Lower lobe of right lung (tissue), 2 donors: Measurements from ENCODE around the gene PDLIM1. TPM values are rescaled to one million over a fixed set of nuclear protein-coding genes. Genes with fewer than 3 reads are reported as not detected.
"Not testable (repeated sequence)": the region's sequence is repeated elsewhere in the genome, so short reads cannot be mapped to it uniquely, and the experiment has no call there.

Experiments used
- ATAC-seq, 2 donors: fragments of 200-7000 bp; cut with Tn5 transposase; one replicate each; pipeline ENCODE4 v1.9.1; 2020 to 2022; ENCODE audit warnings: mild to moderate bottlenecking in 2 of 2, moderate library complexity in 2 of 2
- DNase-seq: peaks from one replicate; pipeline ENCODE4 v3.0.0-alpha.2; 2020
- H3K27ac ChIP-seq: fragments of 200-600 bp; one replicate; pipeline ENCODE4 v1.8.0; 2022
- H3K27me3 ChIP-seq: fragments of 200-600 bp; one replicate; pipeline ENCODE4 v1.8.0; 2022; ENCODE audit warnings: low read depth
- H3K36me3 ChIP-seq: fragments of 200-600 bp; one replicate; pipeline ENCODE4 v1.8.0; 2022; ENCODE audit warnings: mild to moderate bottlenecking
- H3K4me1 ChIP-seq: fragments of 200-600 bp; one replicate; pipeline ENCODE4 v1.8.0; 2022
- H3K4me3 ChIP-seq: fragments of 200-600 bp; one replicate; pipeline ENCODE4 v1.8.0; 2022; ENCODE audit warnings: mild to moderate bottlenecking
- H3K9me3 ChIP-seq: fragments of 200-600 bp; one replicate; pipeline ENCODE4 v1.8.0; 2022
- CTCF ChIP-seq: fragments of 200-600 bp; IDR thresholded peaks from one replicate; pipeline ENCODE4 v1.8.0; 2022; ENCODE audit warnings: antibody characterized with exemption, mild to moderate bottlenecking
- intact Hi-C: fragments of 100-400 bp; cut with DNase I; formaldehyde crosslinking; loops from one replicate; pipeline ENCODE4 v1.11.0; 2022
- total RNA-seq: library from RNA; stranded (reverse); fragmentation: NEBNext Ultra II Directional; extraction: Animal tissue kit (Norgen Biotek cat#: 25700); gene quantifications from one replicate; pipeline ENCODE4 v1.2.1, GENCODE V29; 2021
- donor health status: DM: no; HTN: yes; CAD: no; lungs with severe emphysema.

Gene PDLIM1
- total RNA-seq, 1 donor from 2014 or later = 178 TPM

GRCh38 chr10:95233377-95234034, 57.3 kb downstream of the PDLIM1 start:
- H3K4me3 ChIP-seq = no peak overlapping the region
- H3K27ac ChIP-seq = no peak overlapping the region
- no peaks in the 10 kb centered on the region for H3K9me3 ChIP-seq
- ATAC-seq (no peak), DNase-seq (no peak)
- H3K36me3 ChIP-seq = peaks cover 63% of the 10 kb centered on the region
- no peak for TF ChIP-seq CTCF
- H3K4me1 ChIP-seq = peaks cover 16% of the 10 kb centered on the region
- H3K27me3 ChIP-seq = no peaks in the 10 kb centered on the region
- intact Hi-C loops = no loop called here

- H3K27ac ChIP-seq = peak overlapping the region; percentile 21
- H3K36me3 ChIP-seq = peaks cover 38% of the 10 kb centered on the region
- H3K9me3 ChIP-seq, intact Hi-C loops, H3K27me3 ChIP-seq: not testable (repeated sequence)
- H3K4me3 ChIP-seq = peak overlapping the region; percentile 55
- peaks cover 16% of the 10 kb centered on the region for H3K4me1 ChIP-seq
- ATAC-seq = peak; percentile 64 to 79
- DNase-seq = peak; percentile 67
Measured at GRCh38 chr10:95230677-95231586, 59.9 kb downstream of the PDLIM1 start.

GRCh38 chr10:95229724-95230627, 60.8 kb downstream of the PDLIM1 start:
- ATAC-seq (peak; percentile 45 to 71), DNase-seq (no peak)
- intact Hi-C loops = no loop called here
- Histone ChIP-seq H3K4me1 (peaks cover 16% of the 10 kb centered on the region), H3K27me3 (no peaks in the 10 kb centered on the region), H3K27ac (peak overlapping the region; percentile 21), H3K9me3 (no peaks in the 10 kb centered on the region), H3K36me3 (peaks cover 28% of the 10 kb centered on the region), H3K4me3 (peak overlapping the region; percentile 55)
- TF ChIP-seq CTCF = no peak

GRCh38 chr10:95228934-95229723, 61.7 kb downstream of the PDLIM1 start:
- H3K9me3 ChIP-seq, H3K27ac ChIP-seq, ATAC-seq, H3K27me3 ChIP-seq, DNase-seq, intact Hi-C loops, H3K4me3 ChIP-seq: not testable (repeated sequence)
- Histone ChIP-seq H3K36me3 (peaks cover 20% of the 10 kb centered on the region), H3K4me1 (peaks cover 16% of the 10 kb centered on the region)

- intact Hi-C loops = no loop called here
- ATAC-seq (no peak), DNase-seq (no peak)
- no peak for TF ChIP-seq CTCF
- Histone ChIP-seq H3K27ac (no peak overlapping the region), H3K27me3 (no peaks in the 10 kb centered on the region), H3K4me3 (no peak overlapping the region), H3K9me3 (no peaks in the 10 kb centered on the region), H3K4me1 (peaks cover 7% of the 10 kb centered on the region), H3K36me3 (no peaks in the 10 kb centered on the region)
Measured at GRCh38 chr10:95225136-95225535, 65.7 kb downstream of the PDLIM1 start.
